ENCODE results near the gene EBI3.

DNA sequence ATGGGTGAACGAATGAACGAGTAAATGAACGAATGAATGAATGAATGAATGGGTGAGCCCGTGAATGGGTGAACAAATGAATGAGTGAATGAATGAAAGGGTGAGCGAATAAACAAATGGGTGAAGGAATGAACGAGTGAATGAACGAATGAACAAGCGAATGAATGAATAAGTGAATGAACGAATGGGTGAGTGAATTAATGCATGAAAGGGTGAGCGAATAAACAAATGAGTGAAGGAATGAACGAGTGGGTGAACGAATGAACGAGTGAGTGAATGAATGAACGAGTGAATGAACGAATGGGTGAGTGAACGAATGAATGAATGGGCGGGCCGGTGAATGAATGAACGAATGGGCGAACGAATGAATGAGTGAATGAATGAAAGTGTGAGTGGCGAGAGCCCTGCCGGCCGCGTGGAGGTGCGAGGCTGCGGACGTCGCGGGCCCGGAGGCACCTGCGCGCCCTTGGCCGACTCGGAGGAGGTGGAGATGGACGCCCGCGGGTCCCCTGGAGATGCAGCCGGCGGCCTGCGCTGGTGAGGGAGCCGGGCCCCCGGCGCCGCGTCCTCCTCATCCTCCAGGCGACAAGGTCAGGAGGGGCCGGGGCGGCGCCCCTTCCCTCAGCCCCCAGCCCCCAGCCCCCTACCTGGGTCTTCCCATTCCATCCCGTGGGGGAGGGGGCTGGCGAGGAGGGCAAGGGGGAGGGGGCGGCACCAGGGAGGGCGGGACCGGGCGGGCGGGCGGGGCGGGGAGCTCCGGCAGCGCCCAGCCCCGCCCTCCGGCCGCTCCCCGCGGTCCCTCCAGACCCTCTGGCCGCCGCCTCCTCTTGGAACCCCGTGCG lies 31.5 kb upstream of the EBI3 start:
- TF ChIP-seq, protein P1, sequence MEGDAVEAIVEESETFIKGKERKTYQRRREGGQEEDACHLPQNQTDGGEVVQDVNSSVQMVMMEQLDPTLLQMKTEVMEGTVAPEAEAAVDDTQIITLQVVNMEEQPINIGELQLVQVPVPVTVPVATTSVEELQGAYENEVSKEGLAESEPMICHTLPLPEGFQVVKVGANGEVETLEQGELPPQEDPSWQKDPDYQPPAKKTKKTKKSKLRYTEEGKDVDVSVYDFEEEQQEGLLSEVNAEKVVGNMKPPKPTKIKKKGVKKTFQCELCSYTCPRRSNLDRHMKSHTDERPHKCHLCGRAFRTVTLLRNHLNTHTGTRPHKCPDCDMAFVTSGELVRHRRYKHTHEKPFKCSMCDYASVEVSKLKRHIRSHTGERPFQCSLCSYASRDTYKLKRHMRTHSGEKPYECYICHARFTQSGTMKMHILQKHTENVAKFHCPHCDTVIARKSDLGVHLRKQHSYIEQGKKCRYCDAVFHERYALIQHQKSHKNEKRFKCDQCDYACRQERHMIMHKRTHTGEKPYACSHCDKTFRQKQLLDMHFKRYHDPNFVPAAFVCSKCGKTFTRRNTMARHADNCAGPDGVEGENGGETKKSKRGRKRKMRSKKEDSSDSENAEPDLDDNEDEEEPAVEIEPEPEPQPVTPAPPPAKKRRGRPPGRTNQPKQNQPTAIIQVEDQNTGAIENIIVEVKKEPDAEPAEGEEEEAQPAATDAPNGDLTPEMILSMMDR (IDR thresholded peaks at IDR 0.05), result no peak
- no peak for TF ChIP-seq POLR2A (IDR thresholded peaks at IDR 0.05)
